Measurements from ENCODE around the gene COL4A3.
A peak's percentile ranks its signal among the peaks of the same experiment; 100 is the strongest.
"Not testable (repeated sequence)": the region's sequence is repeated elsewhere in the genome, so short reads cannot be mapped to it uniquely, and the experiment has no call there.

The COL4A3 gene

GRCh38 chr2:227164763-227165291 lies 403 bp downstream of the COL4A3 start:
- DNase-seq (ENCODE audit: extremely low read depth, low read depth) = no peak
- peak overlapping the region; percentile 47 for H3K4me3 ChIP-seq (replicated peaks; ENCODE audit: low read depth, low read length)

GRCh38 chr2:227171779-227172178 lies 7.4 kb downstream of the COL4A3 start:
- DNase-seq (ENCODE audit: extremely low read depth, low read depth); H3K4me3 ChIP-seq (replicated peaks; ENCODE audit: low read depth, low read length): not testable (repeated sequence)

More at GRCh38 chr2:227164763-227165291, 403 bp downstream of the COL4A3 start:
- no peak for TF ChIP-seq CTCF (IDR thresholded peaks at IDR 0.05; ENCODE audit: low read depth, low read length, missing control alignments)

GRCh38 chr2:227177592-227178336 lies 13.3 kb downstream of the COL4A3 start:
- TF ChIP-seq CTCF (IDR thresholded peaks at IDR 0.05; ENCODE audit: low read depth, low read length, missing control alignments) = no peak
- DNase-seq (ENCODE audit: extremely low read depth, low read depth) = no peak
- no peak overlapping the region for H3K4me3 ChIP-seq (replicated peaks; ENCODE audit: low read depth, low read length)

- H3K4me3 ChIP-seq (replicated peaks; ENCODE audit: low read depth, low read length) = no peak overlapping the region
- no peak for DNase-seq (ENCODE audit: extremely low read depth, low read depth)
- TF ChIP-seq CTCF (IDR thresholded peaks at IDR 0.05; ENCODE audit: low read depth, low read length, missing control alignments) = no peak
Measured at GRCh38 chr2:227179988-227180685, 15.7 kb downstream of the COL4A3 start.

GRCh38 chr2:227180770-227181169 lies 16.3 kb downstream of the COL4A3 start:
- TF ChIP-seq CTCF (IDR thresholded peaks at IDR 0.05; ENCODE audit: low read depth, low read length, missing control alignments) = no peak
- no peak overlapping the region for H3K4me3 ChIP-seq (replicated peaks; ENCODE audit: low read depth, low read length)
- no peak for DNase-seq (ENCODE audit: extremely low read depth, low read depth)

- no peak overlapping the region for H3K4me3 ChIP-seq (replicated peaks; ENCODE audit: low read depth, low read length)
- TF ChIP-seq CTCF (IDR thresholded peaks at IDR 0.05; ENCODE audit: low read depth, low read length, missing control alignments) = no peak
- no peak for DNase-seq (ENCODE audit: extremely low read depth, low read depth)
Measured at GRCh38 chr2:227182765-227183164, 18.3 kb downstream of the COL4A3 start.

- no peak overlapping the region for H3K4me3 ChIP-seq (replicated peaks; ENCODE audit: low read depth, low read length)
- no peak for TF ChIP-seq CTCF (IDR thresholded peaks at IDR 0.05; ENCODE audit: low read depth, low read length, missing control alignments)
- no peak for DNase-seq (ENCODE audit: extremely low read depth, low read depth)
Measured at GRCh38 chr2:227183657-227184367, 19.4 kb downstream of the COL4A3 start.

Data from HFF-Myc (cell line).